ENCODE results near the gene KANSL1L. TPM values are rescaled to one million over a fixed set of nuclear protein-coding genes. Genes with fewer than 3 reads are reported as not detected.

The KANSL1L gene
- polyA plus RNA-seq, 1 donor (not counting 4 experiments of a cell fraction or from before 2014, with no cell fraction given), result 4.7 TPM

DNA sequence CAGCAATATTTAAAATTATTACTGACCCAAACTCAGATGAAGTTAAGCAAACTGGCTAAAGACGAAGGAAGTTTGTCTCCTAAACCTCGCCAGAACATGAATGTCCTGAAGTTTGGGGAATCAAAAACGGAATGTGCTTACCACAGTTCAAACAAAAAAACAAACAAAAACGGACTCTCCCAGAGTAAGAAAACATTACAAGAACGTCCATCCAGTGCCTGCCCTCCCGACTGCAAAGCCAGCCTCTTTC, 1.1 kb downstream of the KANSL1L start:
- H3K4me3 ChIP-seq (ENCODE audit: control insufficient read depth in 2 of 3, extremely low read depth in 1 of 3, insufficient read depth in 2 of 3, low read depth in 1 of 3, low read length in 3 of 3), result peak overlapping the region; percentile 72 to 92 (median 80)
- FAIRE-seq (no peak), DNase-seq (ENCODE audit: low read depth, low spot score) (no peak)
- peaks cover 11% of the 10 kb centered on the region for H3K79me2 ChIP-seq (ENCODE audit: control insufficient read depth, insufficient read depth, low read length)
- H3K9me1 ChIP-seq (ENCODE audit: control insufficient read depth, extremely low read depth, insufficient read depth, low read length), result no peaks in the 10 kb centered on the region
- H3K9ac ChIP-seq (ENCODE audit: control insufficient read depth, extremely low read depth, insufficient read depth, low read length), result peak overlapping the region; percentile 96
- H3K9me3 ChIP-seq (ENCODE audit: control insufficient read depth, low read depth, low read length), result no peaks in the 10 kb centered on the region
- no peaks in the 10 kb centered on the region for H3K27me3 ChIP-seq (ENCODE audit: control insufficient read depth, extremely low read depth, insufficient read depth, low read length)
- no peaks in the 10 kb centered on the region for H3K36me3 ChIP-seq (ENCODE audit: control insufficient read depth in 2 of 2, extremely low read depth in 1 of 2, insufficient read depth in 2 of 2, low read length in 2 of 2)
- peak overlapping the region; percentile 95 for H3K27ac ChIP-seq (ENCODE audit: control insufficient read depth, insufficient read depth, low read length)
- H3K4me1 ChIP-seq (ENCODE audit: control insufficient read depth, extremely low read depth, insufficient read depth, low read length), result peaks cover 12% of the 10 kb centered on the region
- dilution Hi-C loops (cut with MboI; ENCODE audit: extremely low pct_ligation_motif_present, low sequenced_read_pairs), result no loop called here
- H2AFZ ChIP-seq (ENCODE audit: control insufficient read depth, low read length), result peak overlapping the region; percentile 90
- H4K20me1 ChIP-seq (ENCODE audit: control insufficient read depth, extremely low read depth, insufficient read depth, low read length), result no peaks in the 10 kb centered on the region
- peak overlapping the region; percentile 92 for H3K4me2 ChIP-seq (ENCODE audit: control insufficient read depth, extremely low read depth, insufficient read depth, low read depth, low read length)
- TF ChIP-seq EZH2 (IDR thresholded peaks at IDR 0.05; ENCODE audit: low read length), result no peak
- TF ChIP-seq, protein P1, sequence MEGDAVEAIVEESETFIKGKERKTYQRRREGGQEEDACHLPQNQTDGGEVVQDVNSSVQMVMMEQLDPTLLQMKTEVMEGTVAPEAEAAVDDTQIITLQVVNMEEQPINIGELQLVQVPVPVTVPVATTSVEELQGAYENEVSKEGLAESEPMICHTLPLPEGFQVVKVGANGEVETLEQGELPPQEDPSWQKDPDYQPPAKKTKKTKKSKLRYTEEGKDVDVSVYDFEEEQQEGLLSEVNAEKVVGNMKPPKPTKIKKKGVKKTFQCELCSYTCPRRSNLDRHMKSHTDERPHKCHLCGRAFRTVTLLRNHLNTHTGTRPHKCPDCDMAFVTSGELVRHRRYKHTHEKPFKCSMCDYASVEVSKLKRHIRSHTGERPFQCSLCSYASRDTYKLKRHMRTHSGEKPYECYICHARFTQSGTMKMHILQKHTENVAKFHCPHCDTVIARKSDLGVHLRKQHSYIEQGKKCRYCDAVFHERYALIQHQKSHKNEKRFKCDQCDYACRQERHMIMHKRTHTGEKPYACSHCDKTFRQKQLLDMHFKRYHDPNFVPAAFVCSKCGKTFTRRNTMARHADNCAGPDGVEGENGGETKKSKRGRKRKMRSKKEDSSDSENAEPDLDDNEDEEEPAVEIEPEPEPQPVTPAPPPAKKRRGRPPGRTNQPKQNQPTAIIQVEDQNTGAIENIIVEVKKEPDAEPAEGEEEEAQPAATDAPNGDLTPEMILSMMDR (optimal IDR thresholded peaks at IDR 0.05 in 1 of 3, IDR thresholded peaks at IDR 0.05 in 1 of 3, conservative IDR thresholded peaks at IDR 0.05 in 1 of 3; ENCODE audit: extremely low read depth in 1 of 3, insufficient read depth in 2 of 3, low read length in 3 of 3), result no peak

DNA sequence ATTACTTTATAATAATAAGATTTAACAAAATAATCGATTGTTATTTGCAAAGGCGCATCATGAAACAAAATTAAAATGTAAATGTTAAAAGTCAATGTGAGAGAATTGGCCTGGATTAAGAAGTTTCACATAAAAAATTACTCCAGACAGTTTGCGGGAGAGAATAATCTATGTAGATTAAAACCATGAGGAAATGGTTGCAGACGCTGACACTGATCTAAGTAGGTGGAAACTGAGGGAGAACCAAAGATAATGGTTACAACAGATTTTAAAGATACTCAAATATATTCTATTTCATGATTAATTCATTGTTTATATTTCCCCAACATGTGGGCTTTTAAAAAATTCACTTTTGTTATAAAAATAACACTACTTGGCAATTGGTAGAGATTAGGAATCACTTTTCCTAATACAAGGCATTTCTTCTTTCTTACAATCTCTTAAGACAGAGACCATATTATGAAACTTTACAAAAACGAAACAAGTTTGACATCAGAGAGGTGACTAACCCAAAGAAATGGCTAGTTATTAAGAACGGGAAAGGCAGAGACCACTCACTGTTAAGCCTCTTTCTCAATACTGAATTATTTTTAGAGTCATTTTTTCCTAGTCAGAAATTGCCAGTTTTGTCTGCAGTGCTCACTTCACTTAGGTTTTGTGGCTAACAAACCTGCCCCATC, 1.6 kb downstream of the KANSL1L start:
- Histone ChIP-seq H3K36me3 (ENCODE audit: control insufficient read depth in 2 of 2, extremely low read depth in 1 of 2, insufficient read depth in 2 of 2, low read length in 2 of 2) (no peaks in the 10 kb centered on the region), H3K4me3 (ENCODE audit: control insufficient read depth in 2 of 3, extremely low read depth in 1 of 3, insufficient read depth in 2 of 3, low read depth in 1 of 3, low read length in 3 of 3) (peak overlapping the region; percentile 72 to 92 (median 80)), H3K27me3 (ENCODE audit: control insufficient read depth, extremely low read depth, insufficient read depth, low read length) (no peaks in the 10 kb centered on the region), H3K4me1 (ENCODE audit: control insufficient read depth, extremely low read depth, insufficient read depth, low read length) (peaks cover 12% of the 10 kb centered on the region), H3K9me1 (ENCODE audit: control insufficient read depth, extremely low read depth, insufficient read depth, low read length) (no peaks in the 10 kb centered on the region), H3K79me2 (ENCODE audit: control insufficient read depth, insufficient read depth, low read length) (peaks cover 11% of the 10 kb centered on the region), H3K4me2 (ENCODE audit: control insufficient read depth, extremely low read depth, insufficient read depth, low read depth, low read length) (peak overlapping the region; percentile 92), H3K9ac (ENCODE audit: control insufficient read depth, extremely low read depth, insufficient read depth, low read length) (peak overlapping the region; percentile 96), H4K20me1 (ENCODE audit: control insufficient read depth, extremely low read depth, insufficient read depth, low read length) (no peaks in the 10 kb centered on the region), H3K27ac (ENCODE audit: control insufficient read depth, insufficient read depth, low read length) (peak overlapping the region; percentile 95), H2AFZ (ENCODE audit: control insufficient read depth, low read length) (peak overlapping the region; percentile 90), H3K9me3 (ENCODE audit: control insufficient read depth, low read depth, low read length) (no peaks in the 10 kb centered on the region)
- dilution Hi-C loops (cut with MboI; ENCODE audit: extremely low pct_ligation_motif_present, low sequenced_read_pairs), result no loop called here
- FAIRE-seq (peak; percentile 51), DNase-seq (ENCODE audit: low read depth, low spot score) (no peak)
- TF ChIP-seq, protein P1 (optimal IDR thresholded peaks at IDR 0.05 in 1 of 3, IDR thresholded peaks at IDR 0.05 in 1 of 3, conservative IDR thresholded peaks at IDR 0.05 in 1 of 3; ENCODE audit: extremely low read depth in 1 of 3, insufficient read depth in 2 of 3, low read length in 3 of 3), result no peak
- TF ChIP-seq EZH2 (IDR thresholded peaks at IDR 0.05; ENCODE audit: low read length), result no peak

Data from keratinocyte (primary cell).